ENCODE measurements around the gene ASRGL1. TPM values are rescaled to one million over a fixed set of nuclear protein-coding genes. Genes with fewer than 3 reads are reported as not detected.

ASRGL1 gene
- total RNA-seq, 4 donors from 2014 or later = 2.1 to 11.6 (median 6.7) TPM

- Histone ChIP-seq H3K27ac (replicated peaks in 1 of 4) (peak overlapping the region in 1 of 4 donors; percentile 68), H3K4me1 (peaks cover 13 to 53% (median 43%) of the 10 kb centered on the region in 4 donors), H3K27me3 (no peaks in the 10 kb centered on the region), H3K4me3 (no peak overlapping the region), H3K9me3 (no peaks in the 10 kb centered on the region), H3K36me3 (no peaks in the 10 kb centered on the region)
- no peak for TF ChIP-seq EP300 (IDR thresholded peaks at IDR 0.05)
- TF ChIP-seq CTCF (IDR thresholded peaks at IDR 0.05) = no peak
- TF ChIP-seq POLR2A (IDR thresholded peaks at IDR 0.05; ENCODE audit: low read depth) = no peak
- TF ChIP-seq POLR2AphosphoS5 (IDR thresholded peaks at IDR 0.05) = no peak
- DNase-seq (ENCODE audit: extremely low spot score) = no peak
- 100% methylated on average over 3 of the region's 3 CpGs for WGBS
- intact Hi-C loops (cut with DNase I) = loop anchor here (5.0 kb wide), 1 partner anchor 141 kb away; no protein-coding TSS in a partner anchor
Measured at GRCh38 chr11:62420882-62421281, 83.6 kb downstream of the ASRGL1 start.

GRCh38 chr11:62421996-62422395 is 84.7 kb downstream of the ASRGL1 start:
- peaks cover 13 to 63% (median 48%) of the 10 kb centered on the region in 4 donors for H3K4me1 ChIP-seq
- no peaks in the 10 kb centered on the region for H3K27me3 ChIP-seq
- TF ChIP-seq POLR2A (IDR thresholded peaks at IDR 0.05; ENCODE audit: low read depth) (no peak), POLR2AphosphoS5 (IDR thresholded peaks at IDR 0.05) (no peak), EP300 (IDR thresholded peaks at IDR 0.05) (no peak), CTCF (IDR thresholded peaks at IDR 0.05) (no peak)
- H3K9me3 ChIP-seq = no peaks in the 10 kb centered on the region
- DNase-seq (ENCODE audit: extremely low spot score) = no peak
- WGBS = 70% methylated on average over 7 of the region's 7 CpGs
- intact Hi-C loops (cut with DNase I) = loop anchor here (5.0 kb wide), 1 partner anchor 140 kb away; no protein-coding TSS in a partner anchor
- no peak overlapping the region for H3K27ac ChIP-seq (replicated peaks in 1 of 4)
- no peak overlapping the region for H3K4me3 ChIP-seq
- H3K36me3 ChIP-seq = no peaks in the 10 kb centered on the region

DNA sequence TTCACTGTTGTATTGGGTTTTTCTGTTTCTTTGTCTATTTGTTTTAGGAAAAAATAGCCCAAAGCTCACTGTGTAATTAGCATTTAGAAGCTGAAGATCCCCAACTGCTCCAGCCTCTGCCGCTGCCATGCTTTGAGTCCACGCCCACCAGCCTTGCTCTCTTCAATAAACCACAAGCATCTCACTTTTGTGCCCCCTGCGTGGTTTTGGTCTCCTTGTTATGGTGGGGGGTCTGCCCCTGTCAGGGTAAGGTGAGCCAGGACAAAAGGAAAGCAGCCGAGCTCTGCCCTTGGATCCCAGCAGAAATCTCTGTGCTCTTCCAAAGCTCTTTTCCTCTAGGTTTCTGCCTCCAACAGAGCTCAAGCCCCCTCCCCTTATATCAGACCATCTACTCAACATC is 85.8 kb downstream of the ASRGL1 start:
- Histone ChIP-seq H3K4me3 (no peak overlapping the region), H3K27me3 (no peaks in the 10 kb centered on the region), H3K9me3 (no peaks in the 10 kb centered on the region), H3K36me3 (no peaks in the 10 kb centered on the region), H3K27ac (replicated peaks in 1 of 4) (no peak overlapping the region), H3K4me1 (peaks cover 13 to 71% (median 51%) of the 10 kb centered on the region in 4 donors)
- TF ChIP-seq EP300 (IDR thresholded peaks at IDR 0.05) = no peak
- no peak for TF ChIP-seq POLR2AphosphoS5 (IDR thresholded peaks at IDR 0.05)
- no peak for TF ChIP-seq POLR2A (IDR thresholded peaks at IDR 0.05; ENCODE audit: low read depth)
- no peak for DNase-seq (ENCODE audit: extremely low spot score)
- WGBS = 87% methylated on average over 4 of the region's 4 CpGs
- intact Hi-C loops (cut with DNase I) = loop anchor here (5.0 kb wide), 1 partner anchor 139 kb away; no protein-coding TSS in a partner anchor

- H3K36me3 ChIP-seq = no peaks in the 10 kb centered on the region
- TF ChIP-seq POLR2AphosphoS5 (IDR thresholded peaks at IDR 0.05) (no peak), EP300 (IDR thresholded peaks at IDR 0.05) (no peak), POLR2A (IDR thresholded peaks at IDR 0.05; ENCODE audit: low read depth) (no peak), CTCF (IDR thresholded peaks at IDR 0.05) (no peak)
- H3K27me3 ChIP-seq = no peaks in the 10 kb centered on the region
- no peak overlapping the region for H3K4me3 ChIP-seq
- peak overlapping the region in 3 of 4 donors; percentile 11 to 43 (median 27) for H3K27ac ChIP-seq (replicated peaks in 1 of 4)
- intact Hi-C loops (cut with DNase I) = no loop called here
- no peak for DNase-seq (ENCODE audit: extremely low spot score)
- WGBS = 75% methylated on average over 6 of the region's 6 CpGs
- no peaks in the 10 kb centered on the region for H3K9me3 ChIP-seq
- H3K4me1 ChIP-seq = peaks cover 14 to 73% (median 48%) of the 10 kb centered on the region in 4 donors
Measured at GRCh38 chr11:62427630-62428233, 90.5 kb downstream of the ASRGL1 start.

GRCh38 chr11:62428871-62429560 is 91.8 kb downstream of the ASRGL1 start:
- H3K36me3 ChIP-seq = no peaks in the 10 kb centered on the region
- H3K9me3 ChIP-seq = no peaks in the 10 kb centered on the region
- intact Hi-C loops (cut with DNase I) = no loop called here
- 73% methylated on average over 8 of the region's 8 CpGs for WGBS
- no peaks in the 10 kb centered on the region for H3K27me3 ChIP-seq
- no peak overlapping the region for H3K27ac ChIP-seq (replicated peaks in 1 of 4)
- H3K4me1 ChIP-seq = peaks cover 26 to 85% (median 61%) of the 10 kb centered on the region in 4 donors
- no peak overlapping the region for H3K4me3 ChIP-seq
- DNase-seq (ENCODE audit: extremely low spot score) = no peak
- TF ChIP-seq POLR2A (IDR thresholded peaks at IDR 0.05; ENCODE audit: low read depth) = no peak
- no peak for TF ChIP-seq POLR2AphosphoS5 (IDR thresholded peaks at IDR 0.05)
- no peak for TF ChIP-seq CTCF (IDR thresholded peaks at IDR 0.05)
- TF ChIP-seq EP300 (IDR thresholded peaks at IDR 0.05) = no peak

All from esophagus muscularis mucosa (tissue), 4 donors.